NCI-H2227 (cell line): ENCODE measurements around the gene KIF9.
"Not testable (repeated sequence)": the region's sequence is repeated elsewhere in the genome, so short reads cannot be mapped to it uniquely, and the experiment has no call there.

ENCODE experiments used
- DNase-seq: peaks from one replicate; lab custom pipeline; 2025; ENCODE audit not compliant: unreplicated experiment; lab: John Stamatoyannopoulos, UW

The KIF9 gene

DNA sequence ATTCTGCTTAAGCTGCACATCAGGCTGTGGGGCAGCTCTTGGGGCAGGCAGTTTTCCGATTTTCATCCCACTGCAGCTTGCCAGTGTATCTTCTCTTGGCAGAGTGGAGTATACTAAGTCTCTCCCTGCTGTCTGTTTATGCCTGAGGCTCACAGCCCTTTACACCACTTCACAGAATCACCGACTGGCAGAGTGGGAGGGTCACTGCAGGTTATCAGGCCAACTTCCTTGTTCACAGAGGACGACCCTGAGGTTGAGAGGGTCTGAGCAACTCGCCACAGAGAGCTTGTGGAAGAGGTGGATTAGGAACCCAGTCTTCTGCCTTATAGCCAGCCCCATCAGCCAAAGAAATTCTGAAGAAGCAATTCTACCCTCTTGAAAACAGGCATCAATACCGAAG is 30.9 kb downstream of the KIF9 start:
- no peak for DNase-seq

DNA sequence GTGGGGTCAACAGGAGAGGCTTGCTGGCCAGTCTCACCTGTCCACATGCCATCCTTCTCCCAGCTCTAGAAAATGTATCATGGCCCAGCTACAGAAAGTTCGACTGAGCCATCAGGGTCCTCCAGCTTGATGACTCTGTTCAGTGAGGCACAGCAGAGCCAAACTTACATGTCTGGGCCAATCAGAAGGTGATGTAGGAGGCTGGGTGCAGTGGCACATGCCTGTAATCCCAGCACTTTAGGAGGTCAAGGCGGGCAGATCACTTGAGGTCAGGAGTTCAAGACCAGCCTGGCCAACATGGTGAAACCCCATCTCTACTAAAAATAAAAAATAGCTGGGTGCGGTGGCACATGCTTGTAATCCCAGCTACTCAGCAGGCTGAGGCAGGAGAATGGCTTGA is 31.5 kb downstream of the KIF9 start:
- not testable (repeated sequence) for DNase-seq

DNA sequence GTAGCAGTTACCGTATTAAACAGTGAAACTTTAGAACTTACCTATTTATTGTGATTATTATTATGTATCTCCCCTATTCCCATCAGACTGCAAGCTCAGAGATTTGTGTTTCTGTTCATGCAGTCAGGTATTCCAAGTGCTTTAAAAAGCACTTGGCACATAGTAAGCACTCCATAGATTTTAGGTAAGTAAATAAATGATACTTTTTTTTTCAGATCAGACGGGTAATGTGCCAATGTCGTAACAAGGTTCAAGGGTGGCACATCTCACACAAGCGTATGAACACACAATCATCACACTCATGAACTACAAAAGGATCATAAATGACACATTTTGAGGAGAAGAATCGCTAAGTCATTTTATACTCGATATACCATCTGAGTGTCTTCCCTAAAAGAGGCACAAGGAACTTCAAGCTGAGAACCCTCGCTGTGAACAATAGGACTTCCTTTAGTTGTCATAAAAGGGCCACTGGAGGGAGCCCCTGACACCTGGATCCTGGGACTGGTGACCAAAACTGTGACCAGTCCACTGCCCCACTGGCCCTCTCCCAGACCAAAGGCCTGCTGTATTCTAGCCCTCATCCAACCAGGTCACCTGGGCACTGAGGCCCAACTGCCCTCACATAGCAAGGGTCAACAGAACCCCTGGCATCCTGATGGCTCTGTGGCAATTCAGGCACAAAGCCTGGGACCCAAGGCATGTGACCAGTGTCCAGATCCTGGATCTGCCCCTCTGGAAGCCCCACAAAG is 32.1 kb downstream of the KIF9 start:
- DNase-seq: no peak

DNA sequence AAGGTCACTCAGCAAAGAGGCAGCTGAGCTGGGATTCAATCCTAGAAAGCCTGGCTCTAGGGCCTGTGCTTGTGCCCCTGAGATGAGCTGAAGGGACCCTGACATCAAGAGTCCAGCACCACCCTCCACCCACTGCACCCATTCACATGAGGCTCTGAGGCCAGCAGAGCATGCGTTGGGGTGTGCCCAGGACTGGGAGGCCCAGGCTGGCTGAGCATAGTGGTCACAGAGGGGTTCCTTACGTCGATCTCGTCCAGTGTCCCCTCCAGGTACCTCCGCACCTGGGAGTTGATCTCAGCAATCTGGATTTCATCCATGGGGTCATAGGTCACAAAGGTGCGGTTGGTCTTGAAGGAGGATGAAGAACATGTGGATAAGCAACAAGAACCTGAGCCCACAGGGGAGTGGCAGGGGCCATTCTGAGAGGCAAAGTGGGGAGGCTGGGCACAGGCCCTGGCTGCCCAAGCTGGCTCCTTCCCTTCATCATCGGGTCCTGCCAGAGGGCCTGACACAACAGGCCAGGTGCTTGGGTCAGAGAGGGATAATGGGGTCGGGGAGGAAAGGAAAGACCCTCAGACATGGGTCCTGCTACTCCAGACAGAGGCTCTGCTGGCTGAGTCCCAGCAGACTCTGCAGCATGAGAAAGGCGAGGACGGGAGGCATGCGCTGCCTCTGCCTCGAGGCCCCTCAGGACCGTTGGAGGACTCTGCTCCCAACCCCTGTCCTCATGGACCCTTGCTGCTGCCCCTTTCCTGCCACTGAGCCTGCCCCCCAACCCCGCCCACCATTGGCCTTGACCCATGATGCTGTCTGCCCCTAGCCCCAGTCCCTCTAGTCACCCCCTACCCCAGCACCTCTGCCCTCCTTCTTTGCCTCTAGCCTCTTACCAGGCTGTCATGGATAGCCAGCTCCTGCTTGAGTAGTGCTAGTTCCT is 35.2 kb downstream of the KIF9 start:
- DNase-seq: no peak

DNA sequence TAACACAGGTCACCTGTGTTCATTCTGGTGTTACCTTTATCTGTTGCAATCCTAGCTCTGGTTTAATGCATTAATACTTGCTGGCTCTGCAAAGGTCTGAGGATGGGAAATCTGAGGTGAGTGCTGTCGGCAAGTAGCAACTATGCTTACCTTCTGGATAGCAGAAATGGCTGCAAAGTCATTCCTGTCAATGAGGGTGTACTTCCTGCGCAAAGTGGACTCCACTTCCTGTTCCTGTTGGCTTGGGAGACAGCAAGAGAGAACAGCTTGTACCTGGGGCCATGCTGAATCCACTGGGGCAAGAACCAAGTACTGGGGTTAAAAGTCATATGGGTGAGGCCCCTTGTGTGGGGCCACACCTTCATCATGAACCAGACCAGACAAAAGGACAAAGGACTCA is 37.3 kb downstream of the KIF9 start:
- no peak for DNase-seq

DNA sequence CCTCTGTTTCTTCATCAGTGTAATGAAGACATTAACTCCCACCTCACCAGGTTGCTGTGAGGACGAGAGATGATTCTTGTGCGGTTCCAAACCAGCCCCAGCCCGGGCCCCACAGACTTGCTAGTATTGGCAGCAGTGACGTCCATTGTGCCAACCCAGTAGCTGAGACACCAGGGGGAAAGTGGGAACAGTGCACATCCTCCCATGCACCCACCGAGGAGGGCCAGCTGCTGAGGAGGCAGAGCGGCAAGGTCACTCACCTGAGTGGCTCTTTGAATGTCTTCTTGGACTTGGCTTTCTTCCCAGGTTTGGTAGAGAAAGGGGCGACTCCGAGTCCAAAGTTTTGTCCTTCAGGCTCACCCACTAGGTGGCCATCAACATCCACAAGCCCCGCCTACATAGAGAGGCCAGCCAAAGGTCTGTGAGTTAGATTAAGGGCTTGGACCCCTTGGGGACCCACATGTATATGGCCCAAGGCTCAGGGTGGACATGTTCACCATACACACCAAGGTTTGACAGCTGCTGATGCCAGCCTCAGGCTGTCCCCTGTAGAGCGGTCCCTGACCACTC is 38.0 kb downstream of the KIF9 start:
- no peak for DNase-seq

DNA sequence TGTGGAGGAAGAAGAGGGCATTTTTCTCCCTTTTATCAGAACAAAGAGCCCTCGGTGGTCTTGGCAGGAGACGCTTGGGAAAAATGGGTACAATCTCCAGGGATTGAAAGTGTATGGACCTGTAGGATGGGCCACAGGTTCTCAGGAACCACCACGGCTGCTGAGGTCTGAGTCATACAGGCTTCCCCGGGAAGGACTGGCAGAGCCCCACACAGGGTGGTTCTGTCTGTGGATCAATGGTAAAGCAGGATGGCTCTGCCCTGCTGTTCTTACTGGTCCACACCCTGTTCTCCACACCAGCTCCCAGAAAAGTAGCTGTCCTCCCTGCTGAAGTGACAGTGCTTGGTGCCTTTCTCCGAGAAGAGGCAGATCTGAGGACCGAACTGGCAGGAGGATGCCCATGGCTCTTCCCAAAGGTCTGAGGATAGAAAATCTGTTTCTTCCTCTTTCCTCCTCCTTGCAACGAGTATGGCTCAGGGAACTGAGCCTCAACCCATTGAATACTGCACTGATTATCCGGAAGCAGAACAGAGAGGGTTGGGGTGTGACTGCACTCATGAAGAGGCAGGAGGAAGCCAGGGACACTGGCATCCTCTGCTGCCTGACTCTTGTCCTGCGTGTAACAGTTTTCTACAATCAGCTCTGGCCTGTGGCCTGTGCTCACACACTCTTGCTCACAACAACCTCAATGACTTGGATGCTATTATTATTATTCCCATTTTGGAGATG is 39.0 kb downstream of the KIF9 start:
- no peak for DNase-seq

DNA sequence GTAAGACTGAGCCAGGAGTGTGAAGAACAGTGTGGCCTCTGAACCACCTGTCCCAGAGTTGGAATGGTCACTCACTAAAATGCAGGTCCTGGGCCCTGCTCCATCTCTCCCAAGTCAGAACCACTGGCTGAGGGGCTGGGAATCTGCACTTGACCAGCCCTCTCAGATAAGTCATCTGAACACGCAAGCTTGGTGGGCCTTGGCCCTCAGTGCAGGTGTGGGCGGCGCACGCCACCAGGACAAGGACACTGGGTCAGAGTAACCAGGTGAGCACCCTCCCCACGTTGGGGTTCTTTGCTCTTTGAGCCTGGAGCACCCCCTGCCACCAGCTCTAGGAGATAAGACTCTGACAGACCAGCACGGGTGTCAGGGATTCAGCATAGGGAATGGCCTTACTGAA is 42.7 kb downstream of the KIF9 start:
- DNase-seq: no peak

DNA sequence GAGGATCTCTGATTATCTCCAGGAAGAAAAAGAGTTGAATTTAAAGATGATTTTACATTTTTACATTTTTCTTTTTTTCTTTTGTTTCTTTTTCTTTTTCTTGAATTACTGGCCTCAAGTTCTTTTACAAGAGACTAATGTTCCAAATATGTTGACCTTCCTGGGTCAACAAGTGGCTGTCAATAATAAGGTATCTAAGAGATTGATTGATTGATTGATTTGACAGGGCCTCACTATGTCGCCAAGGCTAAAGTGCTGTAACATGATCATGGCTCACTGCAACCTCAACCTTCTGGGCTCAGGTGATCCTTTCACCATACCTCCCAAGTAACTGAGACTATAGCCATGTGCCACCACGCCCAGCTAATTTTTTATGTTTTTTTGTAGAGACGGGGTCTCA is 44.6 kb downstream of the KIF9 start:
- no peak for DNase-seq

DNA sequence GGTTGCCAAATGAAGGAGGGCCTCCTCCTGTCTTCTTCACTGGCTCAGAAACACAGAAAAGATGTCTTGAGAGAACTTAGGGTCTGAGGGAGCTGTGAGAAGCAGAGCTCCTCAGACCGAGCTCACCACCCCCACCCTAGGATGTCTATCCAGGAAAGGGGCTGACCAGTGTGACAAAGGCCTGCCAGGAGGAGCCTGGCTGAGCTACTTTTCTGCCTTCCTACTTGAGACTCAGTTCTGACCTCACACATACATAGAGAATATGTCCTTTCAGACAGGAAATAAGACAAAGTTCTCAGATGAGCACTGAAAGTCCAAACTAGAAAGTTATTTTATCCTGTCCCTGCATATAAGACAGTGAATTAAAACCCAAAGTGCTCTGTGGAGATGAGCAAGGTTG is 54.5 kb downstream of the KIF9 start:
- DNase-seq: no peak

DNA sequence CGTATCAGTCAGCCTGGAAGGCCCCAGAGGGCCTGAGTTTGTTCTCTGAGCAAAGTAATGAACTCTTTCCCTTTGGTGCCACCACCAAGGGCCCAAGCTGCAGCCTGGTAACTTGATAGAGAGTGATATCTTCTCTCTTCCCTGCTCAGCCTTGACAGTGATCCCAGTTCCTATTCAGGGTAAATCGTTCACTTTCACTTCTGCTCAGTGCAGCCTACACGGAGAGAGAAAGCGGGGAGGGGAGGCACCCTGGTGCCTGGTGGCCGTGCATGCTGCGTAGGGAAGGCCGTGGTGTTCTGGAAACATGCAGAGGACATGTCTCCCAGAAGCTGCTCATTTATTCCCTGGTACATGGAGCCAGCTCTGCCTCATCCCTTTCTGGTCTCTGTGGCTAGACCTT is 54.9 kb downstream of the KIF9 start:
- no peak for DNase-seq

DNA sequence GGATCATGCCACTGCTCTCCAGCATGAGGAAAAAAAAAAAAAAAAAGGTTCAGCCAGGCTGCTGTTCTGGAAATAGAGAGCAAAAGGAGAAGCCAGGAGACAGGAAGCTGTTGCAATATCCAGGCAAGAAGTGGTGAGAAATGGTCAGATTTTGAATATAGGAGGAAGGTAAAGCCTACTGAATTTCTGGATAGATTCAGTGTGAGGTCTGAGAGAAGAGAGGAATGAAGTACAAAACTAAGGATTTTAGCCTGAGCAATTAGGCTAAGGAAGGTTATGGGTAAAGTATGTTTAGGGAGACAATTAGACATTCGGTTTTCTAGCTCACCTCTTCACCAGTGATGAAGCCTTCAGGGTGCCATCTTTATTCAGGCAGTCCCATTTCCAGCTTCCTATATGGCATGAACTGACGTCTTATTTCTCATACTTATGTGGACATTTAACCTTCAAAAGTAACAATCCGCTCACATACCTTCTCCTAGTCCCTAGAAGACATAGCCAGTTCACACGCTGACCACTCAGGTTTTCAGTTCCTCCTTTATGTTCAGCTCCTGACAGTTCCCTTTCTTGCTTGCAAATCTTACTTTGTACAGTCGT is 57.2 kb downstream of the KIF9 start:
- DNase-seq: no peak

DNA sequence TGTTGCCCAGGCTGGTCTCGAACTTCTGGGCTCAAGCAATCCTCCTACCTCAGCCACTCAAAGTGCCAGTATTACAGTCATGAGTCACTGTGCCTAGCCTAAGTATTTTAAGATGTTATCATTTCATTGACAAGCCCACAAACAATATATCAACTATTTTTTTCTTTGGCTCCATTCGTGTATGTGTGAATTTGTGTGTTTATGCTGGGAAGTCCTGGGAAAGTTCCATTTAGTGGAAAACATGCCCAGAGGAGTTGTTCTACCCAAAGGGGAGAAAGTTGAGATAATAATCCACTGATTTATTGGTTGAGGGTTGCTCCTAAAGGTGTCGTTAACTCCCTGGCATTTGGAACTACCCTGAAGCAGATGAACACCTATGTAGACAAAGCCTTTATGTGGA is 58.8 kb downstream of the KIF9 start:
- DNase-seq: no peak

DNA sequence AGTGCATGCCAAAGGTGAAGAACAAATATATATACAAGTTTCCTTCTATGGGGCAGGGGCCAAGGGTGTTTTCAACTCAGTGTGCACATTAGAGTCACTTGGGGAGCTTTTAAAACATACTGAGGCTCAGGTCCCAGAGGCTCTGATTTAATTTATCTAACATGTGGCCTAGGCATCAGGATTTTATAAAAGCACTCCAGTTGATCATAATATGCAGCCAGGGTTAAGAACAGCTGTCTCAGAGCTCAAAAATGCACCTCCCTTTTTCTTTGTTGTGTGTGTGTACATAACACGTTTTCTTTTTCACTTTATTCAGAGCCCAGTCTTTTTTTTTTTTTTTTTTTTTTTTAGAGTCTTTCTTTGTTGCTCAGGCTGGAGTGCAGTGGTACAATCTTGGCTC is 60.8 kb downstream of the KIF9 start:
- no peak for DNase-seq

DNA sequence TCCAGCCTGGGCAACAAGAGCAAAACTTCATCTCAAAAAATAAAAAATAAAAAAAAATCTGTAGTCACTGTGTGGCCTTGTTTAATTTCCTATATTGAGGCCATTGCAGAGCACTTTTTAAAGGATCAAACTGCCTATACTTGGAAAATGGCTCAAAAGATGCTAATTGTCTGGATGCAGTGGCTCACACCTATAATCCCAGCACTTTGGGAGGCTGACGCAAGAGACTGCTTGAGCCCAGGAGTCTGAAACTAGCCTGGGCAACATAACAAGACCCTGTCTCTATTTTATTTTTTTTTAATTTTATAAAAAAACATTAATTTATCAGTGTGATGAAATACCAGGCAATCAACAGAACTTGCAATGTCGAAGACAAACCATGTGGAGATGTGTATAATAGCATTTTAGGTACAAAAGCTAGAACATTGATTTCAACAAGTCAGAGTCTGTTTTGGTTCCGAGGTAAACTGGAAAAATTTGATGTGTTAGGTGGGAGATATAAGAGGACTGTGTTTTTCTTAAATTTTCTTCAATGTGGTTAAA is 71.7 kb downstream of the KIF9 start:
- DNase-seq: no peak

DNA sequence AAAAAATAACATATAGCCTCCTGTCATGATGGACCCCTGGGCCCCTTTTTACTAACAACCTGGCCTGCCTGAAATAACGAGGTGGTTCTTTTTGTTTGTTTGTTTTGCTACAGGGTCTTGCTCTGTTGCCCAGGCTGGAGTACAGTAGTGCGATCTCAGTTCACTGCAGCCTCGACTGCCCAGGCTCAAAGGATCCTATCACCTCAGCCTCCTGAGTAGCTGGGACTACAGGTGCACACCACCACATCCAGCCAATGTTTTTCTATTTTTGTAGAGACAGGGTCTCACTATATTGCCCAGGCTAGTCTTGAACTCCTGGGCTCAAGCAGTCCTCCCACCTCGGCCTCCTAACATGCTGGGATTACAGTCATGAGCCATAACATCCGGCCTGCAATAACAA is 76.6 kb downstream of the KIF9 start:
- not testable (repeated sequence) for DNase-seq

DNA sequence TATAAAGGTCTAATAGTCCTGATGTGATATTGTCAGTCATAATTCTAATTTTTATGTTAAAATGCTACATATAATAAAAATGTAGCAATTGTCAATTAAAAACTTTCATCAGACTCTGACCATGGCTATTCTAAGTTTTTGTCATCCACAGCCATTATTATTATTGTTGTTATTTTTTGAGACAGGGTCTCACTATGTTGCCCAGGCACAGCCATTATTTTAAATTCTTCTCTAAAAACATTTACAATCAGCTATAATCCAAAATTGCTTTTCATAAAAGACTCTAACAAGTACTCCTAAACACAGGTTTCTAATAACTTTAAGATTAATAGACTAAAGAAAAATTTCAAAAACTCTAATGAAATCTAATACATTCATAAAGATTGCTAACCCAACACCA is 77.7 kb downstream of the KIF9 start:
- DNase-seq: no peak

DNA sequence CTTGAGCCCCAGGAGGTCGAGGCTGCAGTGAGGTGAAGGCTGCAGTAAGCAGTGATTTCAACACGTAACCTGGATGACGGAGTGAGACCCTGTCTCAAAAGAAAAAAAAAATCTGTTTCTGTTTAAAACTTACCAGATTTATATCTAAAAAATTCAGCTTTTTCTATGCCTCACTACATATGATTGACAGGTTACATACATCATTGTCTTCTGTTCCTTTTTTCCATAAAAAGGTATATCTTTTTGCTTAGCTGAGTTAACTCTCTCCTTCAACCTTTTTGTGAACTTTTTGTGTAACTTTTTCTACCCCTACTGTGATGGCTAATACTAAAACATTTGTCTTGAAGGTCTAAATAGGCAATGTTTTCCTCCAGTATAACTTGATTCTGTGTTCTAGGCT is 80.1 kb downstream of the KIF9 start:
- no peak for DNase-seq

DNA sequence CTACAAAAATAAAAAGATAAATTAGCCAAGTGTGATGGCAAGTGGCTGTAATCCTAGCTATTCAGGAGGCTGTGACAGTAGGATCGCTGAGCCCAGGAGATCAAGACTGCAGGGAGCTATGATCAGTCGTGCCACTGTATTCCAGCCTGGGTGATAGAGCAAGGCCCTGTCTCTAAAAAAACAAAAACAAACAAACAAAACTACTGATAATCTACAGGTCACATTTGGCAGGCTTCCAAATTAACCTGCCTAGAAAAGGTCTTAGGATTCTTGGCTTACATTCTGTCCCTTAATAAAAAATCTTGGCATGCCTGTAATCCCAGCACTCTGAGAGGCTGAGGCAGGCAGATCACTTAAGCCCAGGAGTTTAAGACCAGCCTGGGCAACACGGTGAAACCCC is 85.3 kb downstream of the KIF9 start:
- no peak for DNase-seq

DNA sequence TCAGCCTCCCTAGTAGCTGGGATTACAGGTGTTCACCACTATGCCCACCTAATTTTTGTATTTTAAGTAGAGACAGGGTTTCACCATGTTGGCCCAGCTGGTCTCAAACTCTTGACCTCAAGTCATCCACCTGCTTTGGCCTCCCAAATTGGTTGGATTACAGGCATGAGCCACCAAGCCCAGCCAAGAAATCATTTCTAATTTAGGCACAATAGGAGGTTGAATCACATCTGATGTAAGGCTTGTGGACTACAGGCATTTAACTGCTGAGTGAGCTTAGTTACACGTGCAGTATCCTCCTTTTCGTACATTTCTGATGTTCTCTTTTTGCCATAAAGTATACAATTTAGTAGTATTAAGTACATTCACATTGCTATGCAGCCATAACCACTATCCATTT is 87.6 kb downstream of the KIF9 start:
- no peak for DNase-seq
